Astrocyte of the cerebellum (primary cell): ENCODE measurements around the gene PDE4B.

Source experiments
- DNase-seq: peaks from one replicate; pipeline ENCODE4 v3.0.0-alpha.2; 2011; ENCODE audit warnings: low read depth
- H3K4me3 ChIP-seq: 2 replicates; pipeline ENCODE4 v1.5.1; 2011; ENCODE audit warnings: mild to moderate bottlenecking, low read depth, low read length, moderate library complexity
- CTCF ChIP-seq: IDR thresholded peaks from 2 replicates; pipeline ENCODE4 v1.5.1; 2012; ENCODE audit warnings: low read length, low read depth, moderate library complexity, mild to moderate bottlenecking; ENCODE audit errors: missing control alignments
- in situ Hi-C: cut with HindIII; loops from 2 replicates; pipeline ENCODE4 v1.10.0; 2017; ENCODE audit warnings: low sequenced_read_pairs

Gene PDE4B

GRCh38 chr1:66177510-66177909 is 384.8 kb downstream of the PDE4B start:
- no peak for DNase-seq
- in situ Hi-C loops: no loop called here

GRCh38 chr1:66182026-66182425 is 389.3 kb downstream of the PDE4B start:
- no peak for TF ChIP-seq CTCF
- in situ Hi-C loops: no loop called here
- no peak overlapping the region for H3K4me3 ChIP-seq
- no peak for DNase-seq

More at GRCh38 chr1:66177510-66177909, 384.8 kb downstream of the PDE4B start:
- TF ChIP-seq CTCF: no peak
- no peak overlapping the region for H3K4me3 ChIP-seq

- H3K4me3 ChIP-seq: no peak overlapping the region
- DNase-seq: peak; percentile 55
- TF ChIP-seq CTCF: no peak
- in situ Hi-C loops: no loop called here
Observed at GRCh38 chr1:66182551-66183178, 390.0 kb downstream of the PDE4B start.

GRCh38 chr1:66183400-66183799 is 390.7 kb downstream of the PDE4B start:
- in situ Hi-C loops: no loop called here
- no peak overlapping the region for H3K4me3 ChIP-seq
- no peak for TF ChIP-seq CTCF
- DNase-seq: no peak

- in situ Hi-C loops: no loop called here
- no peak overlapping the region for H3K4me3 ChIP-seq
- no peak for DNase-seq
- no peak for TF ChIP-seq CTCF
Observed at GRCh38 chr1:66197120-66197519, 404.4 kb downstream of the PDE4B start.

GRCh38 chr1:66197785-66198184 is 405.1 kb downstream of the PDE4B start:
- in situ Hi-C loops: no loop called here
- DNase-seq: no peak
- TF ChIP-seq CTCF: no peak
- no peak overlapping the region for H3K4me3 ChIP-seq
